ENCODE measurements around the gene DPH3.

The DPH3 gene

DNA sequence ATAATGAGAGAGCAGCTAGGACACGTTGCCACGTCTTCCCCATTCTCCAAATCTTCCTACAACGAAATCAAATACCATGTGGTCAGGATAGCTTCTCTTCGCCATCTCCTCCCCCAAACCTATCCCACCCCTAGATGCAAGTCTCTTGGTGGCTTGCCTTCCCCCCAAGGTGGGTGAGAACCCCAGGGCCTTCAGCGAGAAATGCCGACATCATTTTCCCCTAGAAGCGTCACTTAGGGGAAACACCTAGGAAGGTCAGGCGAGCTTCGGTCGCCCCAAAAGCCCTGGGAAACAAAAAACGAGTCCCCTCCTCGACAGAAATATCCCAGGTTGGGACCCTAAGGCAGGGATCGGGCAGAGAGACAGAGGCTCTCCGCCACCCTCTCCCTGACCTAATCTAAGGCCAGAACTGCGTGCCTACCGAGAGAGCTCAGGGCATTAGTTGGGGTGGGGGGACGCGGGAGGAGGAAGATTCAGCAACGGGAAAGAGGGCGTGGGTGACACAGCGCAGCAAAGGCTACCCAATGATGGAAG is 502 bp downstream of the DPH3 start (continued):
- TF ChIP-seq ZSCAN4 (tag by site-specific recombination; IDR thresholded peaks at IDR 0.05) (no peak), ZNF280C (tag by site-specific recombination; IDR thresholded peaks at IDR 0.05) (no peak), ZNF174 (tag by site-specific recombination; IDR thresholded peaks at IDR 0.05) (no peak), ZBTB1 (tag by site-specific recombination; IDR thresholded peaks at IDR 0.05) (no peak), ZNF398 (tag by site-specific recombination; IDR thresholded peaks at IDR 0.05) (peak; percentile 58), GLI4 (tag by site-specific recombination; IDR thresholded peaks at IDR 0.05) (no peak), ZNF664 (tag by site-specific recombination; IDR thresholded peaks at IDR 0.05) (no peak), ZBTB21 (tag by site-specific recombination; IDR thresholded peaks at IDR 0.05) (no peak)

- H3K9me3 ChIP-seq (ENCODE audit: control insufficient read depth, insufficient read depth, low read depth, low read length) = no peaks in the 10 kb centered on the region
- H3K36me3 ChIP-seq (ENCODE audit: control insufficient read depth in 2 of 2, insufficient read depth in 1 of 2, low read length in 2 of 2) = peaks cover 3 to 39% of the 10 kb centered on the region in 2 experiments; a peak in 2 of 3 replicates
- ChIA-PET POLR2A (no interaction called here), CTCF (no interaction called here)
- H3K27ac ChIP-seq (ENCODE audit: extremely low read depth, low read depth, low read length) = no peak overlapping the region
- H3K4me3 ChIP-seq (ENCODE audit: low read depth, low read length) = no peak overlapping the region
- no peaks in the 10 kb centered on the region for H3K4me1 ChIP-seq (ENCODE audit: control insufficient read depth, insufficient read depth, low read length)
- TF ChIP-seq AEBP2 (tag by site-specific recombination; IDR thresholded peaks at IDR 0.05; ENCODE audit: borderline replicate concordance) (no peak), ZNF146 (tag by site-specific recombination; IDR thresholded peaks at IDR 0.05) (no peak), ZNF391 (tag by site-specific recombination; IDR thresholded peaks at IDR 0.05; ENCODE audit: borderline replicate concordance, low read depth) (no peak), ZNF19 (tag by site-specific recombination; IDR thresholded peaks at IDR 0.05; ENCODE audit: low read depth) (no peak), KLF10 (tag by site-specific recombination; IDR thresholded peaks at IDR 0.05) (no peak), ZNF561 (tag by site-specific recombination; IDR thresholded peaks at IDR 0.05; ENCODE audit: borderline replicate concordance) (no peak), ZNF366 (tag by site-specific recombination; conservative IDR thresholded peaks at IDR 0.05) (no peak), ZNF302 (tag by site-specific recombination; IDR thresholded peaks at IDR 0.05; ENCODE audit: low read depth) (no peak), MZF1 (tag by site-specific recombination; IDR thresholded peaks at IDR 0.05; ENCODE audit: borderline replicate concordance) (no peak), OVOL3 (tag by site-specific recombination; IDR thresholded peaks at IDR 0.05) (no peak), ZNF311 (tag by site-specific recombination; IDR thresholded peaks at IDR 0.05; ENCODE audit: borderline replicate concordance) (no peak), ZBTB21 (tag by site-specific recombination; IDR thresholded peaks at IDR 0.05) (no peak), ZNF416 (tag by site-specific recombination; IDR thresholded peaks at IDR 0.05) (no peak), ZNF529 (tag by site-specific recombination; IDR thresholded peaks at IDR 0.05; ENCODE audit: insufficient replicate concordance) (no peak)
Observed at GRCh38 chr3:16262174-16262573, 2.6 kb downstream of the DPH3 start.
